Dermis blood vessel endothelial cell (primary cell): ENCODE data around the gene PKD2L1. TPM values are rescaled to one million over a fixed set of nuclear protein-coding genes. Genes with fewer than 3 reads are reported as not detected.

ENCODE experiments used
- DNase-seq: peaks from one replicate; pipeline ENCODE4 v3.0.0; 2010
- total RNA-seq: library from RNA; depleted of rRNA; stranded (reverse); fragments of >200 nt; gene quantifications from 2 replicates; pipeline ENCODE4 v1.2.3, GENCODE V29; 2014

PKD2L1 gene
- total RNA-seq, 1 donor from 2014 or later: not detected

GRCh38 chr10:100356067-100357017 is 26.3 kb upstream of the PKD2L1 start:
- DNase-seq: no peak

GRCh38 chr10:100355086-100355485 is 25.1 kb upstream of the PKD2L1 start:
- DNase-seq: no peak

GRCh38 chr10:100353770-100354485 is 23.9 kb upstream of the PKD2L1 start:
- no peak for DNase-seq

- no peak for DNase-seq
These were observed 21.0 kb upstream of the PKD2L1 start for GRCh38 chr10:100350914-100351485.

- no peak for DNase-seq
These were observed 19.6 kb upstream of the PKD2L1 start for GRCh38 chr10:100349672-100350071.

- no peak for DNase-seq
These were observed 19.1 kb upstream of the PKD2L1 start for GRCh38 chr10:100349087-100349486.

DNA sequence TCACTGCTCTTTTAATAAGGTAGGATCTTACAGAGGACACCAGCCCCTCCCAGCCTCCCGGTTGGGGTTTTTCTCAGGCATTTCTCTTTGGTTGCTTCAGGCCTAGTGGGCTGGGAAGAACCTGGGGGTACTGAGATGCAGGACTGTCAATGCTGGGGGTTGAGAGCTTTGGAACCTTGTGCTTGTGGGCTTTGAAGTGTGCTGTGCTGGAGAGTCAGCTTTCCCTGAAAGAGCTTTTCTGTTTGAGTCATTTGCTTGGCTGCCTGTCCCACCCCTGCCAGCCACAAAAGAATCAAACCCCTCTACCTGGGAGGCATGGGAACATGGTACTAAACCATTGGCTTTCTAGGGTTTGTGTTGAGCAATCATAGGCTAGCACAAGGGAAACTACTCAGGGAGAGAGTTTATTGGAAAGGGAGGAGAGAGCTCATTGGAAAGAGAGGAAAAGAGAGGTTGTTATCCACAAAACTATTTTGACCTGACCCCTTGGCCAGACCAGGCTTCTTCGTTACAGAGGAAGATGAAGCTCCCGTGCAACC is 18.4 kb upstream of the PKD2L1 start:
- DNase-seq: no peak

GRCh38 chr10:100347568-100348195 is 17.7 kb upstream of the PKD2L1 start:
- DNase-seq: peak; percentile 36

DNA sequence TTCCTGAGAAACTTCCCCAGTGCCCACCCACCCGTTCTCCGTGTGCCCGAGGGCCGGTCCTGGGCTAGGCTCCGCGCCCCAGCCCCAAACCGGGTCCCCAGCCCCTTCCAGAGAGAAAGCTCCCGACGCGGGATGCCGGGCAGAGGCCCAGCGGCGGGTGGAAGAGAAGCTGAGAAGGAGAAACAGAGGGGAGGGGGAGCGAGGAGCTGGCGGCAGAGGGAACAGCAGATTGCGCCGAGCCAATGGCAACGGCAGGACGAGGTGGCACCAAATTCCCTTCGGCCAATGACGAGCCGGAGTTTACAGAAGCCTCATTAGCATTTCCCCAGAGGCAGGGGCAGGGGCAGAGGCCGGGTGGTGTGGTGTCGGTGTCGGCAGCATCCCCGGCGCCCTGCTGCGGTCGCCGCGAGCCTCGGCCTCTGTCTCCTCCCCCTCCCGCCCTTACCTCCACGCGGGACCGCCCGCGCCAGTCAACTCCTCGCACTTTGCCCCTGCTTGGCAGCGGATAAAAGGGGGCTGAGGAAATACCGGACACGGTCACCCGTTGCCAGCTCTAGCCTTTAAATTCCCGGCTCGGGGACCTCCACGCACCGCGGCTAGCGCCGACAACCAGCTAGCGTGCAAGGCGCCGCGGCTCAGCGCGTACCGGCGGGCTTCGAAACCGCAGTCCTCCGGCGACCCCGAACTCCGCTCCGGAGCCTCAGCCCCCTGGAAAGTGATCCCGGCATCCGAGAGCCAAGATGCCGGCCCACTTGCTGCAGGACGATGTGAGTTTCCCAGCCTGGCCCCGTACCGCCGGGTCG is 16.9 kb upstream of the PKD2L1 start, which contains the start of gene SCD:
SCD (plus strand) TSS at position 469 of the 803 bp plus-strand sequence; CDS start at position 741, 272 bp downstream.
- peak; percentile 89 for DNase-seq

GRCh38 chr10:100346351-100346764 is 16.3 kb upstream of the PKD2L1 start:
- DNase-seq: peak; percentile 85

GRCh38 chr10:100345570-100346330 is 15.7 kb upstream of the PKD2L1 start:
- DNase-seq: peak; percentile 28

DNA sequence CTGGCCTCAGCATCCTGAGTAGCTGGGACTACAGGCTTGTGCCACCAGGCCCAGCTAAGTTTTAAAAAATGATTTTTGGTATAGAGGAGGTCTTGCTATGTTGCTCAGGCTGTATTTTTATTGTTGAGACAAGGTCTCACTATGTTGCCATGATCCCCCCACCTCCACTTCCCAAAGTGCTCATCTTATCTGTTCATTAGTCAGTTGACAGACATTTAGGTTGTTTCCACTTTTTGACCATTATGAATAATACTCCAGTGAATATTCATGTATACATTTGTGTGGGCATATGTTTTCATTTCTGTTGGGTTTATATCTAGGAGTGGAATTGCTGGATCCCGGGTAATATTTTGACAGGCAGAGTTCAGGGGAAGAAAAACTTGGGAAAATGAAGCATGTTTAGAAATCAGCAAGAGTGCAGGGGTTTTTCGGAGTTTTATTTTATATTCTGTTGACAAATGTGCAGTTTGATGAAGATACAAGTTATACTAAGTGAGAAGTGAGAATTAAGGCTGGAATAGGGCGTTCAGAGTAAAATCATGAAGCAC is 14.3 kb upstream of the PKD2L1 start:
- DNase-seq: no peak

DNA sequence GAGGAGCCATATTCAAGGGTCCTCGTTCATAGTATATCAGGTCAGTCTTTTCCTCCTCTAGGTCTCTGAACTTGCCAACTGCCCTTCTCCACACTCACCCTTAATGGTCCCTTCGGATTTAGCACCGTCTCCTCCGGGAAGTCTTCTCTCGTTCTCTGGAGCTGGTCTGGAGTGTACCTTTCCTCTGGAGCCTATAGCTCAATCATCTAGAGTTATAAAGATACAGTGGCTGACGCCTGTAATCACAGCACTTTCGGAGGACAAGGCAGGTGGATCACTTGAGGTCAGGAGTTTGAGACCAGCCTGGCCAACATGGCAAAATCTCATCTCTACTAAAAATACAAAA is 12.6 kb upstream of the PKD2L1 start:
- DNase-seq: no peak

DNA sequence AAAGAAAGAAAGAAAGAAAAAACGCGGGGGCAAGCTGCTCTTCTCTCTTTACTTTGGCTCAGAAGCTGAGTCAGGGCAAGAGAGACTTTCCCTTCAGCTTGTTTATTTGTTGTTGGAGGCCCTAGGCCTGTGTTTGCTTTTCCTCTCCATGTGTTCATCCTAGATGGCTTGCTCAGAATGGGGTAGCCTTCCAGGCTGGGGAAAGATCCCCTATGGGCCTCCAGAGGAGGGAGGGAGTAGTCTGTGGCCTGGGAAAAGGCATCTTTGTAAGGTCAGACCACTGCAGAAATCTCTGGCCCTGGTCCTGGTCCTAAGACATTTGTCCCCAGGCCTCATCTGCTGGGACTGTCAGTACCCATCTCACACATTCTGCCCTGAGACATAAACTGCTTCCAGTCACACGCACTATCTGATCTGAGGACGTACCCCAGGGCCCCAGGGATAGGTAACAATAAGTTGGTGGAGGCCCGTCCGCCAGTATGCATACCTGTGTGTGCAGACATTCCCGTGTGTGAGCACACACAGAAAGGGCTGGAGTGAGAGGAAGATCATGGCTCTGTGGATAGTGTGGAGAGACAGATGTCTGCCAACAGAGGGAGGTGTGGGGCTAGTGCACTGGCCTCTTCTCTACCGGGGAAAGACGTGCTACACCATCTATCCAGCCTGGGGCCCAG is 12.1 kb upstream of the PKD2L1 start:
- DNase-seq: peak; percentile 80

GRCh38 chr10:100340948-100341847 is 11.2 kb upstream of the PKD2L1 start:
- DNase-seq: no peak

DNA sequence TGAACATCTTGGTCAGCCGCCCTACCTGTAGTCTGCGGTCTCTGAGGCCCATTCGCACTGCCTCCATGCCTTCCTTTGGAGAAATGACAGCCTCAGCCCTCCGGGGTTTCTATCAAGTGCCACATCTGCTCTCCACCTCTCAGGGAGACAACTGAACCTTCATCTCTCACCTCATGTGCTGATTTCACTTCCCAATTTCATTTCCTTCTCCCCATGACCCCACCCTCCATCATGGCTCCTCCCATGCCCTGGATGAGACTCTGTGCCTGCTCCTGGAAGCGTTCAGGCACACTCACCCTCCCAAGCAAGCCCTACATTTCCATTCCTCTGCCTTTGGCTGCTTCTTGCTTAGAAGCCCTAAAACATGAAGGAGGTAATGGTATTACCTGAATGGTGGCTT is 9.2 kb upstream of the PKD2L1 start:
- no peak for DNase-seq

DNA sequence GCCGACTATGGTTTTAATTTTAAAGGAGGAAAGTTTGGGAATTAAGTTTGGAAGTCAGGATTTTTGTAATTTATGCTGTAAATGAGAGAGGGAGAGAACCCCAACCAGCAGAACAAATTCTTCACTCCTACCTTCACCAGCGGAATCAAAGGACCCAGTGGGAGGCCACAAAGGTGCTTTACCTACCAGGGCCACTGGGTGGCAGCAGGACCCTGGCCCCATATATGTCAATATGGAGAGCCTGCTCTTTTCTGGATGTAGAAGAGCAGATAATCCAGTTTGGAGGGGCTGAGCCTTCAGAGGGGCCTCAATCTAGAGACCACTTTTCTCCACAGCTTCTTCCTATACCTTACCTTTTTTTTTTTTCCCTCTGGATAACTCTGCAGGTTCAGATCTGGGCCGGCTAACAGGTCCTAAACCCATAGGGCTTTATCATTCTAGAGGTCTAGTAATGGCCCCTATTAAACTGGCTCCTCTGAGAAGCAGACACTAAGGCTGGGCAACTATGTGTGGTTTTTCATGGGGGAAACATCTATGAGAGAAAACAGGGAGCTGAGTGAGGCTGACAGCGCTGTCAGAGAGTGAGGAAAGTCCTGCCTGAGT is 8.5 kb upstream of the PKD2L1 start:
- peak; percentile 76 for DNase-seq

DNA sequence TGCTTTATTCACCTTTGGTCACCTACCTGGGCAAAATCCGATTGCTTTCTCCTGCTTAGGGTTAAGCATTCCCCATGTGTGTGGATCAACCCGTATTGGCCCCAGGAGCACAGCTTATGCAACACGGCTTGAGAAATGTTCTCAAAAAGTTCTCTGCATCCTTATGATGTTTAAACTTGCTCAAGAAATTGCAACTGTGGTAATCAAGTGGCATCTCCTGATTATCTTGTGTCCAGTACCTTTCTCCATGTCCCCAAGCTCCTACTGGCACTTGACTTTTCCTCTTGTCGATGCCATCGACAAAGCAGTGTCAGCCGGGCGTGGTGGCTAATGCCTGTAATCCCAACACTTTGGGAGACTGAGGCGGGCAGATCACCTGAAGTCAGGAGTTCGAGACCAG is 4.7 kb upstream of the PKD2L1 start:
- DNase-seq: no peak
